ENCODE data around the gene ZNF485. TPM values are rescaled to one million over a fixed set of nuclear protein-coding genes. Genes with fewer than 3 reads are reported as not detected.
"Not testable (repeated sequence)": the region's sequence is repeated elsewhere in the genome, so short reads cannot be mapped to it uniquely, and the experiment has no call there.

The ZNF485 gene
- total and polyA plus RNA-seq, 2 donors (not counting 1 experiment from before 2014, with no cell fraction given), result 1.4 to 3.5 TPM

- no peak overlapping the region for H3K4me3 ChIP-seq (replicated peaks in 1 of 4; ENCODE audit: control extremely low read depth in 1 of 4, insufficient read depth in 1 of 4, low read depth in 3 of 4, low read length in 4 of 4)
- peak; percentile 16 to 59 for DNase-seq (ENCODE audit: low read depth in 2 of 2)
- no peaks in the 10 kb centered on the region for H4K20me1 ChIP-seq (ENCODE audit: control insufficient read depth, extremely low read depth, insufficient read depth, low read length)
- H3K4me1 ChIP-seq (ENCODE audit: control insufficient read depth, extremely low read depth, insufficient read depth, low read length), result peaks cover 2% of the 10 kb centered on the region
- H3K36me3 ChIP-seq (ENCODE audit: control insufficient read depth, insufficient read depth, low read length), result no peaks in the 10 kb centered on the region
- H3K4me2 ChIP-seq (ENCODE audit: extremely low read depth, insufficient read depth, low read length), result no peak overlapping the region
- TF ChIP-seq, protein P1, sequence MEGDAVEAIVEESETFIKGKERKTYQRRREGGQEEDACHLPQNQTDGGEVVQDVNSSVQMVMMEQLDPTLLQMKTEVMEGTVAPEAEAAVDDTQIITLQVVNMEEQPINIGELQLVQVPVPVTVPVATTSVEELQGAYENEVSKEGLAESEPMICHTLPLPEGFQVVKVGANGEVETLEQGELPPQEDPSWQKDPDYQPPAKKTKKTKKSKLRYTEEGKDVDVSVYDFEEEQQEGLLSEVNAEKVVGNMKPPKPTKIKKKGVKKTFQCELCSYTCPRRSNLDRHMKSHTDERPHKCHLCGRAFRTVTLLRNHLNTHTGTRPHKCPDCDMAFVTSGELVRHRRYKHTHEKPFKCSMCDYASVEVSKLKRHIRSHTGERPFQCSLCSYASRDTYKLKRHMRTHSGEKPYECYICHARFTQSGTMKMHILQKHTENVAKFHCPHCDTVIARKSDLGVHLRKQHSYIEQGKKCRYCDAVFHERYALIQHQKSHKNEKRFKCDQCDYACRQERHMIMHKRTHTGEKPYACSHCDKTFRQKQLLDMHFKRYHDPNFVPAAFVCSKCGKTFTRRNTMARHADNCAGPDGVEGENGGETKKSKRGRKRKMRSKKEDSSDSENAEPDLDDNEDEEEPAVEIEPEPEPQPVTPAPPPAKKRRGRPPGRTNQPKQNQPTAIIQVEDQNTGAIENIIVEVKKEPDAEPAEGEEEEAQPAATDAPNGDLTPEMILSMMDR (conservative IDR thresholded peaks at IDR 0.05 in 1 of 2, IDR thresholded peaks at IDR 0.05 in 1 of 2; ENCODE audit: low read depth in 1 of 2, low read length in 2 of 2), result no peak
- no peaks in the 10 kb centered on the region for H3K27me3 ChIP-seq (ENCODE audit: control insufficient read depth, insufficient read depth, low read length)
- no peak overlapping the region for H3K27ac ChIP-seq (ENCODE audit: insufficient read depth, low read length)
- no peak overlapping the region for H2AFZ ChIP-seq (ENCODE audit: low read length)
- no peaks in the 10 kb centered on the region for H3K79me2 ChIP-seq (ENCODE audit: control insufficient read depth, insufficient read depth, low read length)
- H3K9ac ChIP-seq (ENCODE audit: insufficient read depth, low read length), result no peak overlapping the region
- no peaks in the 10 kb centered on the region for H3K9me3 ChIP-seq (ENCODE audit: control insufficient read depth, insufficient read depth, low read depth, low read length)
Measured at GRCh38 chr10:43598446-43598845, 7.8 kb upstream of the ZNF485 start.

DNA sequence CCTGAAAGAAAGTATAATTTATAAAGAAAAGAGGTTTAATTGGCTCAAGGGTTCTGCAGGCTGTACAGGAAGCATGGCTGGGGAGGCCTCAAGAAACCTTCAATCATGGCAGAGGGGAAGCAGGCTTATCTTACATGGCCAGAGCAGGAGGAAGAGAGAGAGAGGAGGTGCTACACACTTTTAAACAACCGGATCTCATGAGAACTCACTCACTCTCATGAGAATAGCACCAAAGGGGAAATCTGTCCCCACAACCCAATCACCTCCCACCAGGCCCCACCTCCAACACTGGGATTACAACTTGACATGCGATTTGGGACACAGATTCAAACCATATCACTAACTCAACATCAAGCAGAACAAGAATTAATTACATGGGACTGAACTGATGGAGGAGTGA, 6.9 kb upstream of the ZNF485 start:
- Histone ChIP-seq H3K36me3 (ENCODE audit: control insufficient read depth, insufficient read depth, low read length) (no peaks in the 10 kb centered on the region), H3K4me3 (replicated peaks in 1 of 4; ENCODE audit: control extremely low read depth in 1 of 4, insufficient read depth in 1 of 4, low read depth in 3 of 4, low read length in 4 of 4) (no peak overlapping the region), H2AFZ (ENCODE audit: low read length) (no peak overlapping the region), H3K27ac (ENCODE audit: insufficient read depth, low read length) (no peak overlapping the region), H3K4me1 (ENCODE audit: control insufficient read depth, extremely low read depth, insufficient read depth, low read length) (peaks cover 2% of the 10 kb centered on the region), H3K79me2 (ENCODE audit: control insufficient read depth, insufficient read depth, low read length) (no peaks in the 10 kb centered on the region), H4K20me1 (ENCODE audit: control insufficient read depth, extremely low read depth, insufficient read depth, low read length) (no peaks in the 10 kb centered on the region), H3K27me3 (ENCODE audit: control insufficient read depth, insufficient read depth, low read length) (no peaks in the 10 kb centered on the region), H3K4me2 (ENCODE audit: extremely low read depth, insufficient read depth, low read length) (no peak overlapping the region), H3K9me3 (ENCODE audit: control insufficient read depth, insufficient read depth, low read depth, low read length) (no peaks in the 10 kb centered on the region), H3K9ac (ENCODE audit: insufficient read depth, low read length) (no peak overlapping the region)
- no peak for DNase-seq (ENCODE audit: low read depth in 2 of 2)
- TF ChIP-seq, protein P1 (conservative IDR thresholded peaks at IDR 0.05 in 1 of 2, IDR thresholded peaks at IDR 0.05 in 1 of 2; ENCODE audit: low read depth in 1 of 2, low read length in 2 of 2), result no peak
- no peak for TF ChIP-seq EZH2 (IDR thresholded peaks at IDR 0.05; ENCODE audit: low read length, missing control alignments)

GRCh38 chr10:43601576-43601975, 4.7 kb upstream of the ZNF485 start:
- H4K20me1 ChIP-seq (ENCODE audit: control insufficient read depth, extremely low read depth, insufficient read depth, low read length); H3K9ac ChIP-seq (ENCODE audit: insufficient read depth, low read length); H3K4me3 ChIP-seq (replicated peaks in 1 of 4; ENCODE audit: control extremely low read depth in 1 of 4, insufficient read depth in 1 of 4, low read depth in 3 of 4, low read length in 4 of 4); H3K9me3 ChIP-seq (ENCODE audit: control insufficient read depth, insufficient read depth, low read depth, low read length); DNase-seq (ENCODE audit: low read depth in 2 of 2); H3K27ac ChIP-seq (ENCODE audit: insufficient read depth, low read length); H2AFZ ChIP-seq (ENCODE audit: low read length); H3K79me2 ChIP-seq (ENCODE audit: control insufficient read depth, insufficient read depth, low read length); H3K27me3 ChIP-seq (ENCODE audit: control insufficient read depth, insufficient read depth, low read length); H3K4me2 ChIP-seq (ENCODE audit: extremely low read depth, insufficient read depth, low read length); H3K36me3 ChIP-seq (ENCODE audit: control insufficient read depth, insufficient read depth, low read length); H3K4me1 ChIP-seq (ENCODE audit: control insufficient read depth, extremely low read depth, insufficient read depth, low read length): not testable (repeated sequence)

Data from fibroblast of lung (primary cell).